Esophagus mucosa (tissue), 1 donor: ENCODE results near the gene TSPAN15. TPM values are rescaled to one million over a fixed set of nuclear protein-coding genes. Genes with fewer than 3 reads are reported as not detected.
A peak's percentile ranks its signal among the peaks of the same experiment; 100 is the strongest.

Source experiments
- ATAC-seq: fragments of 200-7000 bp; cut with Tn5 transposase; one replicate; pipeline ENCODE4 v1.9.1; 2020
- total RNA-seq: library from RNA; stranded (reverse); gene quantifications from one replicate; pipeline ENCODE4 v1.2.4, GENCODE V29; 2023
- donor health status: DM: yes; HTN: yes; CAD: no.

The TSPAN15 gene
- total RNA-seq, 1 donor from 2014 or later, result 3.4 TPM

DNA sequence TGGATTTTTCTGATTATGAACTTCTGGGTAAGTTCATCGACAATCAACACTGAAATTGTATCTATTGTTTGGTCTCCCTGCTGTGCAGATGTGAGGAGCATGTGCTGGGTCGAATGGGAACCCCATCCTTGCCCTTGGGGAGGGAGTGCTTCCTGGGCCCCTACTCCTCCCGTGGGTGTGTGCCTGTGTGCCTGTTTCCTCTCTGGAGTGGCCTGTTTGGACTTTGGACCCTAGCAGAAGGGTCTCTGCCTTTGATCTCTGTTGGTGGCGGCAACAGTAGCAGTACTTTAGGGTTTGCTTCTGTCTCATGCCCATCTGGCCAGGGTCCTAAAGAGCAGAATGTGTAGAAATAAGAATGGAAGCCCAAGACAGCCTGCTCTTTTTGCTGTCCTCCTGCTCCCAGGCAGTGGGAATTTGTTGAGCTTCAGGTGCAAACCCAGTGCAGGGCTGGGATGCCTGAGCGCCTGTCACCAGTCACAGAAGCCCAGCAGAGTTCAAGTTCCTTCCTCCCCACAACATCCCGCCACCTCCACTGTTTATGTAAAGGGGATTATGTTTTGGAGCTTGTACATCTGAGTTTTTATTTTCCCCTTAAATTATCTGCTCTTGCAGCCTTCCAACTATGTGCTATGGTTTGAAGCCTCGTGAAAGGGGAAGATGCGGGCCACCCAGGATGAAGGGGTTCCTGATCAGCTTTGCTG is 33.1 kb upstream of the TSPAN15 start:
- ATAC-seq, result no peak

GRCh38 chr10:69419096-69419743 is 32.0 kb upstream of the TSPAN15 start:
- ATAC-seq, result no peak

GRCh38 chr10:69419744-69420126 is 31.5 kb upstream of the TSPAN15 start:
- ATAC-seq, result no peak

DNA sequence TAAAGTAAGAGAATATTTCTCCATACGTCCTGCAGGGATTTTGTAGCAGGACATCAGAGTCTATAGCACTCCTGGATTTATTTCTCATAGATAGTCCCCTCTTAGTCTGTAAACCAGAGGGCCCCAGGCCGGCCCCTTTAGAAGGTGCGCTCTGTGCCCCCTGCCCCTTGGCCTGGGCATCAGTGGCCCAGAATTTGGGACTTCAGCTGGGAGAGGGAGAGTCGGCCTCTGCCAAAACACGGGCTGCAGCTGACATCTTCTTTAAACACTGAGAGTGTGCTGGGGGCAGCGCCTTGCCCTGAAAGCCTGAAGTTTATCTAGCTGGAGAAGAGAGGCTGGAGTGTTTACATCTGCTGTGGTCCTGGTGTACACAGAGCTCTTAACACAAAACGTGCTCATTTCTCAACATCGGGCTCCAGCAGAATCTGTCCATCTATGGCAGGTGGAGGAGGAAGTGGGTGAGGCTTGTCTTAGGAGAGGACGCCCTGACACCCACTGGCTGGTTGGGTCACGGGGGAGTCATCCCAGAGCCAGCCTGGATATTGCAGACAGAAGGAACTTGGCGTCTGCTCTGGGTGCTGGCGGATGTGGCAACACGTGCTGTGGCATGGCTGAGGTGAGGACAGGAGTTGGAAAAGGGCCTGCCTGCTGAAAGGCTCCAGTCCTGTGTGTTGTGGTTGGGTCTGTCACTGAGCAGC is 29.5 kb upstream of the TSPAN15 start:
- ATAC-seq, result peak; percentile 71

DNA sequence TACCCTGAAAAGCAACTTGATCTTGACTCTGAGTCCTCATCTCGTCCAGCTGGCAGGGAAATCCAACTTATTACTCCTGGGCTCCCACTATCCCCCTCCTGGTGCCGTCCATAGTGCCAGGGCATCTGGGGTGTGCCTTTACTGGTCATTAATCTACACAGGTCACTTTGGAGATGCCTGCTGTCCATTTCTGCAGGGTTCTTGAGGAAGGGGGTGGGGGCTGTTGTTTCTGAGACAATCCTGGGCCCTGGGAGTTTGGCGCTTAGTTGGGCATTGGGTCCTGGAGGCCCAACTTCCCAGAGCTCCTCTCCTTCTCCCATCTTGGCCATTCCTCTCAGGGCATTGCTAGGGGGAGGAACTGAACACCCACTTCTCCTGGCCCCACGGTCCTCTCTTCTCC is 28.6 kb upstream of the TSPAN15 start:
- ATAC-seq, result no peak

DNA sequence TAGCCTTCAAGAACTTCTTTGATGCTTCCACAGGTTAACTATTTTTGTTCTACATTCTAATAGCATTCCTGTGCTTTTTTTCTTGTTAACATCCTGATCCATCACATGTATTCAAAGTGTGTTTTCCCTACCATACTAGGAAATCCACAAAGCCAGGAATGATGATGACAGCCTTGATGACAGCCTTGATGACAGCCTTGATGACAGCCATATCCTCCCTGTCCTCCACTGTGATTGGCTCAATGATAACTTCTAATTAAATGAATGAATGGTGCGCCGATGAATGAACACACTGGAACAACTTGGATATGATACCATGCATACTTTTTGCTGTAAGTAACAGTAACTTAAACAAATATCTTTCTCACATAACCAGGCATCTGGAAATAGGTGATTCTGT is 26.2 kb upstream of the TSPAN15 start:
- no peak for ATAC-seq

DNA sequence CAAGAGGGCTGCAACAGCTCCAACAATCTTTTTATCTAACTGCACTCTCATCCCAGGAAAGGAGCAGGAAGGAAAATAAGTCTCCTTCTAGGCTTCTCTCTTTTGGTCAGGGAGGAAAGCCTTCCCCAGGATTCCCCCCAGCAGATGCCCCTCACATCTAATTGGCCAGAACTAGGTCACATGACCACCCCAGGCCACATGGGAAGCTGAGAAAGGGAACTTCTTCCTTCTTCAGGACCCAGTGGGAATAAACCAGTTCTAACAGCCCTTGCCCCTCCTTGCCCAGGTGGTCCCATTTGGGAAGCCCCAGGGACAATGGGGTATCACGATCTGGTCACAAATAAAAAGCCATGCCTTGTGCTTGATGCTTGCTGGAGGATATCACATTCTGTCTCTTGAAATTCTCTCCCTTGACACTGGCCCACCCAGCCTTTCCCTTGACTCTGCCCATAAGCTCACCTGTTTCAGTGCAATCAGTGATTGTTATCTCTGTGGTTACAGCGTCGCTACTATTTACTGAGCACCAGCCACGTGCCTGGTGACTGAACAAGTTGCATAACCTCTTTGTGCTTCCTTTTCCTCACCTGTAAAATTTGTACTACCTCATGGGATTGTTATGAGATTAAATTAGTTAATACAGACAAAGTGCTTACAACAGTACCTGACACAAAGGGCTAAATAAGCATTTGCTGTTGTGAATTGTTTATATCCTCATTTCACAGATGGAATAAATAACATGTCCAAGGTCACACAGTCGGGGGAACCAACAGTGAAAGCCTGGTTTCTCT is 25.6 kb upstream of the TSPAN15 start:
- peak; percentile 45 for ATAC-seq

DNA sequence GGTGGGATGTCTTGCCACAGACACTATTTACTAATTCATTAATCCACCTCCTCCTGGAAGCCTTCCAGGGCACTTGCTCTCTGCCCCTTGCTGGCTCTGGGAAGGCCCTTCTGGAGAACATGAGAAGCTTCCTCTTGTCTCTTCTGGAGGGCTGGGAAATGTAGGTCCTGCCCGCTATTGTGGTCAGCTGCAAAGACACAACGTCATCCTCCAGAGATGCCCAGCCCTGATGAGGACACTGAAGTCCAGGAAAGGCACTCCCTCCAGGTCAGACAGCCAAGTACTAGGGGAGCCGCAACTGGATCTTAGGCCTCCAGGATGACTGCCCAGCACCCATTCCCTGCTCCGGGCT is 24.9 kb upstream of the TSPAN15 start:
- ATAC-seq, result peak; percentile 14

GRCh38 chr10:69428165-69428564 is 23.1 kb upstream of the TSPAN15 start:
- ATAC-seq, result no peak

DNA sequence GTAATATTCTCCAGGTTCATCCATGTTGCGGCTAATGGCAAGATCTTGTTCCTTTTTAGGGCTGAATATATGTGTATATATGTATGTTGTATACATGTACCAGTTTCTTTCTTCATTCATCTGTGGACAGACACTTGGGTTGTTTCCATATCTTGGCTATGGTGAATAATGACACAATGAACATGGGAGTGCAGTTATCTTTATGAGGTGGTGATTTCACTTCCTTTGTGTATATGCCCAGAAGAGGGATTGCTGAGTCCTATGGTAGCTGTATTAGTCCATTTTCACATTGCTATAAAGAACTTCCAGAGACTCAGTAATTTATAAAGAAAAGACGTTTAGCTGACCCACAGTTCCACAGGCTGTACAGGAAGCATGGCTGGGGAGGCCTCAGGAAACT is 17.1 kb upstream of the TSPAN15 start:
- no peak for ATAC-seq

GRCh38 chr10:69434926-69435325 is 16.3 kb upstream of the TSPAN15 start:
- ATAC-seq, result no peak

- ATAC-seq, result no peak
These were observed 15.2 kb upstream of the TSPAN15 start for GRCh38 chr10:69435966-69436520.

DNA sequence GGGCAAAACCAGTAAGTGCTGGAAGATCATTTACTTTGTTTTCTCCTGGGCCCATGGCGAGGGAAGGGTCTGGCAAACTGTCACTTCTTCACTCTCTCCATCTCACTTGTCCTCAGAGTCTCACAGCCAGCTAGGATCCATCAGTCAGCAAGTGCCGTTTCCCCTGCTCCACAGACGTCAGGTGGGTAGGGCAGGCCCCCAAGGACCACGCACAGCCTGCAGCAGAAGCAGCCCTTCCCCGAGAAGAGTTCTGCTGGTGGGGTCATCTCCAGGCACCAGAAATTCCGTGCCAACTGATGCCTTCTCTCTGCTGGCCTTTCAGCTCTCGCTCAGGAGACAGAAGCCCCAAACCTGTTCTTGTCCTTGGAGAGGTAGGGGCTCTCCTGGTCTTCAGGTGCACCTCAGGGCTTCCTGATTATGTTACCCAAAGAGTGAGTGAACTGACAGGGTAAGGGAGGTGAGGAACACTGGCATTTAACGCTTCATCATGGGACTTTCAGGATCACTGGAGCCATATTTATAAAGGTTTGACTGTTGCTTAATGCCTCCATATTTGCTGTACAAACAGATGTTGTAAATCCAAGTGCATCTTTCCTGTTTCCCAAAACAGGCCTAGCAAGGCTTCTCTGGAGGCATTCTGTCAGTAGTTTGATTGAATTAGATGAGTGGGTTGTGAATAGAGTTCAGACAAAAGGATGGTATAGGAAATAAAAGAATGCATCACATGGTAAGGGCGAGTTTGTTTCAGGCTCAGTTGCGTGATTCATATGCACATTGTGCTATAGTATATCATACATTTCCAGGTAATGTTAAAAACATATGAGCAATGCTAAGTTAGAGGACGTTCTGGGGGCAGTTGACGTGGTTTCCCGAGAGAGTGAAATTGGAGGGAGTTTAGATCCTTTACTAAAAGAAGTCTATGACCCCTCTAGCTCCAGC is 13.7 kb upstream of the TSPAN15 start:
- peak; percentile 79 for ATAC-seq

DNA sequence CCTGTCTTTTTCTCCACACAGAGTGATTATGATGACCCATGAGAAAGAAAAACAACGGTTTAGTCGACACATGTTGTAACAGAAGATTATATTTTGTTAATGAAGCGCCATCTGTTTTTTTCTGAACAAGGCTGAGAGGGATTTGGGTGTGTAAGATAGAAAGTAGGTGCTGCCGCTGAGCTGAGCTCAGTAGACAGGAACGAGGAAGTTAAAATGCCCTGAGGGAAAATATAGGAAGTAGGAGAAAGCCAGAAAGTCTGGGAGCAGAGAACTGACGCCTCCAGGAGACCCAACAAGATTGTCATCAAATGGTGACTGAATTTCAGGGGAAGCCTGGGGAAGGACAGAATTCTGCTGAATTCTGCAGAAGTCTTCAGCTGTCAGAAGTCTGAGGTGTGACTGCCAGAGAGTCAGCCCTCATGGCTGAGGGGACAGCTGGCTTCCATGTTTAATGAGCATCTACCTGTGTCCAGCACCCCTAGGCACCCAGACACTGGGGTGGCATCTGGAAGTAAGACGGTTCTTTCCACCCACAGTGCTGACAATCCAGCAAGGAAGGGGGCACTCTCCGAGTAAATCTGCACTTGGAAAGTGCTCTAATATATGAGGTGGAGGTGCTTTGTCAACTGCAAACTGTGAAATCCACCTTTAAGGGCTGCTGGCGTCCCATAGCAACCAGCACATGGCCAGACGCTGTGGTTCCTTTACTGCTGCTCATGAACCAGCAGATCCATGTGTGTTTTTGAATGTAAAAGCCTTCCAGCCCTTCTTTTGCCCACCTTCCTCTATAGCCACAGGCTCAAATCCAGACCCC is 12.5 kb upstream of the TSPAN15 start:
- ATAC-seq, result peak; percentile 70

DNA sequence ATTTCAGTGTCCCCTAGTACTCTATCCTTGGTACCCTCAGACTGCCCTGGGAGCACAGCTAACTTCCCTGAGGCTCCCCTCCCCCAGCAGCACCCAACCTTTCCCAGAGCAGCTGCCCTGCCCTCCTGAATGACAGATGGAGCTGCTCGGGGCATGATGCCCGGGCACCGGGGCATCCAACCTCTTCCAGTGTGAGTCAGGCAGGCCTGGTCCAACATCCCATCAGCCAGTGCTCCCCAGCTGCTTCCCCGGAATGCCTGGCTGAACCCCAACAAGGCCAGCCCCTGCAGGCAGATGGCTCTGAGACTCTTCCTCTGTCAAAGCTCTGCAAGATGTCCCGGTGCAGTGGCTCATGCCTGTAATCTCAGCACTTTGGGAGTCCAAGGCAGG is 11.9 kb upstream of the TSPAN15 start:
- peak; percentile 81 for ATAC-seq

DNA sequence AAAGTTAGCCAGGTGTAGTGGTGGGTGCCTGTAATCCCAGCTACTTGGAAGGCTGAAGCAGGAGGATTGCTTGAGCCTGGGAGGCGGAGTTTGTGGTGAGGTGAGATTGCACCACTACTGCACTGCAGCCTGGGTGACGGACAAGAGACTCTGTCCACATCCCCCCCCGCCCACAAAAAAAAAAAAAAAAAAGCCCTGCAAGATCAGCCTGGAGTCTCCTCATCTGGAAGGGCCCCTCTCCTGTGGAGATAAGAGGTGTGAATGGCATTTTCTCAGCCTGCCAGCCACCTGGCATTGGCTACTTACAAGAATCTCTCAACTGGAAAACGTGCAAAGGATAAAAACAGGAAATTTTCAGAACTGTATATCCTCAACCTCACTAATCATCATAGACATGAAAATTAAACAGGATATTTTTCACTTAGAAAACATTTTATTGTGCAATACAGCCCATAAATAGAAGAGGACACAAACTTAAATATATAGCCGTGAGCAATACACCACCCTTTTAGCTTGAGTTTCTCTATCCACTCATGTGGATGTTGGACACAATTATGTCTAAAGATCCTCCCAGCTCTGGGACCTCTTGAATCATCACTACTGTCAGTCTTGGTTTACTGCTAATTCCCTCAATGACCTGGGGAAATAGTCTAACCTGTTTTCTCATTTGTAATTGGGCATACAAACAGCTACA is 11.3 kb upstream of the TSPAN15 start:
- peak; percentile 40 for ATAC-seq

- ATAC-seq, result no peak
These were observed 7.9 kb upstream of the TSPAN15 start for GRCh38 chr10:69443354-69443753.

DNA sequence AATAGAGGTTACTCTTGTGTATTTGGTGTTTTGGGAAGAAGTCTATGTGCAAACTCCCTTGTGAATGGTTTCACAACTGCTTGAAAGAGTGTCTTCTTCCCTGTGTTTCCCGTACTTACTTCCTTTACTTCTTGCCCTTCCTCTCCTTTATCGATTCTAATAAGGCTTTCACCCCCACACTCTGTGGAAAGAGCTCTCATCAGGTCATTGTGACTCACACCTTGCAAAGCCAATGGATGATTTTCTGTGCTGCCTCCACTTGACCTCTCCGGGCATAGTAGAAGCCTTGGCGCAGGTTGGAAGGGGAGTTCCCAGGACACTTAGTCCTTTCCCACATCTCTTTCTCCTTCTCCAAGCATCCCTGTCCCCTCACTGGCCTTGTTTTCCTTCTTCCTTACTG is 6.2 kb upstream of the TSPAN15 start:
- ATAC-seq, result no peak

DNA sequence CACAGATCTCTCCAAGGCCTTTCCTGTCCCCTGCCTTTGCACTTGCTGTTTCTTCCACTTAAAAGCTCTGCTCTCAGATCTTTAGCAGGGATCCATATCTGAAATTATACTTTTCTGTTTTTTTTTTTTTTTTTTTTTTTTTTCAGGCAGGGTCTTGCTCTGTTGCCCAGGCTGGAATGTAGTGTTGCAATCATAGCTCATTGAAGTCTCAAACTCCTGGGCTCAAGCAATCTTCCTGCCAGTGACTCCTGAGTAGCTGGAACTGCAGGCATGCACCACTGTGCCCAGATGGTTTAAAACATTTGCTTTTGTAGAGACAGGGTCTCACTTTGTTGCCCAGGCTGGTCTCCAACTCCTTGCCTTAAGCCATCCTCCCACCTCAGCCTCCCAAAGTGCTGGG is 5.0 kb upstream of the TSPAN15 start:
- no peak for ATAC-seq

DNA sequence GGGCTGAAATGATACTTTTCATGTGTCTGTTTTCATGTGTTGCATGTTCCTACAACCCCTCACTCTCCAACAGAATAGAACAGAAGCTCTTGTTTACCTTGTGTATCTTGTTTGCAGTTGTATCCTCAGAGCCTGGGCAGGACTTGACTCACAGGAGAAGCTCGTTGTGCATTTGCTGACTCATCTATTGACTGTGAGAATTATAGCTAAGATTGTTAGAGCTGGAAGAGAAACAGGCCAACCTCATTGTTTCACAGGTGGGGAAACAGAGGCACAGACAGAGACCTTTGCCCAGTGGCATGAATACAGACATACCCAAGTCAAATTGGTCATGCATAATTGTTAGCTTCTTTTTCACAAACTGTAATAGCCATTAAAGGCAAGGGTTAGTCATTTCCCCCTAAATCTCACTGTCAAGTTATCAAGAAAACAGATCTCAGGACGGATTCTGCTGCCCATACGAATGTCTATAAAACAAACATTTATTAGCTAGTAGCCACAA is 4.6 kb upstream of the TSPAN15 start:
- peak; percentile 69 for ATAC-seq
